GM13976 (cell line): ENCODE measurements around the gene CYP46A1.
"Not testable (repeated sequence)": the region's sequence is repeated elsewhere in the genome, so short reads cannot be mapped to it uniquely, and the experiment has no call there.

ENCODE experiments used
- DNase-seq: peaks from one replicate; pipeline ENCODE4 v3.0.0; 2012; ENCODE audit warnings: low spot score
- CTCF ChIP-seq: IDR thresholded peaks from 2 replicates; pipeline ENCODE4 v1.5.1; 2012; ENCODE audit warnings: borderline replicate concordance, mild to moderate bottlenecking; ENCODE audit not compliant: insufficient read depth; ENCODE audit errors: extremely low read depth, missing control alignments, control extremely low read depth
- in situ Hi-C: fragments of 300-500 bp; cut with MboI; formaldehyde crosslinking; loops from one replicate; pipeline ENCODE4 v1.12.0; 2022; ENCODE audit warnings: low sequenced_read_pairs, mixed read lengths, inconsistent platforms; ENCODE audit not compliant: unreplicated experiment

Gene CYP46A1

GRCh38 chr14:99683619-99684409, at the start of gene CYP46A1:
Gene CYP46A1 (plus strand): TSS chr14:99684298. CDS start chr14:99684418, 120 bp downstream.
- in situ Hi-C loops, result no loop called here

GRCh38 chr14:99634443-99634842, 49.7 kb upstream of the CYP46A1 start:
- TF ChIP-seq CTCF, result no peak
- no peak for DNase-seq
- in situ Hi-C loops, result loop anchor here (10.0 kb wide), 1 partner anchor 110 kb away; no protein-coding TSS in a partner anchor

More at GRCh38 chr14:99683619-99684409, at the start of gene CYP46A1:
- TF ChIP-seq CTCF, result no peak
- DNase-seq, result peak; percentile 100

GRCh38 chr14:99635116-99635515, 49.0 kb upstream of the CYP46A1 start:
- TF ChIP-seq CTCF, result no peak
- in situ Hi-C loops, result loop anchor here (10.0 kb wide), 1 partner anchor 110 kb away; no protein-coding TSS in a partner anchor
- no peak for DNase-seq

GRCh38 chr14:99636487-99636886, 47.6 kb upstream of the CYP46A1 start:
- TF ChIP-seq CTCF, result no peak
- in situ Hi-C loops, result loop anchor here (10.0 kb wide), 1 partner anchor 112 kb away; no protein-coding TSS in a partner anchor
- no peak for DNase-seq

- in situ Hi-C loops, result loop anchor here (10.0 kb wide), 1 partner anchor 113 kb away; no protein-coding TSS in a partner anchor
- DNase-seq, result no peak
- TF ChIP-seq CTCF, result no peak
These were observed 46.5 kb upstream of the CYP46A1 start for GRCh38 chr14:99637624-99638023.

- in situ Hi-C loops, DNase-seq: not testable (repeated sequence)
These were observed 41.3 kb upstream of the CYP46A1 start for GRCh38 chr14:99642771-99643170.

GRCh38 chr14:99643343-99643742, 40.8 kb upstream of the CYP46A1 start:
- no peak for DNase-seq
- in situ Hi-C loops, result no loop called here
- TF ChIP-seq CTCF, result no peak
